Activated CD4-positive, alpha-beta T cell treated with anti-CD3 and anti-CD28 coated beads for 24 hours (primary cell): ENCODE results near the gene TOR1AIP1.
"Not testable (repeated sequence)": the region's sequence is repeated elsewhere in the genome, so short reads cannot be mapped to it uniquely, and the experiment has no call there.

ENCODE experiments used
- DNase-seq, 2 donors: peaks; one replicate each; pipeline ENCODE4 v3.0.0-alpha.2; 2020; ENCODE audit warnings: low read depth in 2 of 2

Gene TOR1AIP1, protein sequence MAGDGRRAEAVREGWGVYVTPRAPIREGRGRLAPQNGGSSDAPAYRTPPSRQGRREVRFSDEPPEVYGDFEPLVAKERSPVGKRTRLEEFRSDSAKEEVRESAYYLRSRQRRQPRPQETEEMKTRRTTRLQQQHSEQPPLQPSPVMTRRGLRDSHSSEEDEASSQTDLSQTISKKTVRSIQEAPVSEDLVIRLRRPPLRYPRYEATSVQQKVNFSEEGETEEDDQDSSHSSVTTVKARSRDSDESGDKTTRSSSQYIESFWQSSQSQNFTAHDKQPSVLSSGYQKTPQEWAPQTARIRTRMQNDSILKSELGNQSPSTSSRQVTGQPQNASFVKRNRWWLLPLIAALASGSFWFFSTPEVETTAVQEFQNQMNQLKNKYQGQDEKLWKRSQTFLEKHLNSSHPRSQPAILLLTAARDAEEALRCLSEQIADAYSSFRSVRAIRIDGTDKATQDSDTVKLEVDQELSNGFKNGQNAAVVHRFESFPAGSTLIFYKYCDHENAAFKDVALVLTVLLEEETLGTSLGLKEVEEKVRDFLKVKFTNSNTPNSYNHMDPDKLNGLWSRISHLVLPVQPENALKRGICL

GRCh38 chr1:179882253-179883039 lies at the start of gene TOR1AIP1:
Gene TOR1AIP1 (plus strand): TSS chr1:179882285. CDS start chr1:179882503, 218 bp downstream.
- peak; percentile 93 to 94 for DNase-seq

DNA sequence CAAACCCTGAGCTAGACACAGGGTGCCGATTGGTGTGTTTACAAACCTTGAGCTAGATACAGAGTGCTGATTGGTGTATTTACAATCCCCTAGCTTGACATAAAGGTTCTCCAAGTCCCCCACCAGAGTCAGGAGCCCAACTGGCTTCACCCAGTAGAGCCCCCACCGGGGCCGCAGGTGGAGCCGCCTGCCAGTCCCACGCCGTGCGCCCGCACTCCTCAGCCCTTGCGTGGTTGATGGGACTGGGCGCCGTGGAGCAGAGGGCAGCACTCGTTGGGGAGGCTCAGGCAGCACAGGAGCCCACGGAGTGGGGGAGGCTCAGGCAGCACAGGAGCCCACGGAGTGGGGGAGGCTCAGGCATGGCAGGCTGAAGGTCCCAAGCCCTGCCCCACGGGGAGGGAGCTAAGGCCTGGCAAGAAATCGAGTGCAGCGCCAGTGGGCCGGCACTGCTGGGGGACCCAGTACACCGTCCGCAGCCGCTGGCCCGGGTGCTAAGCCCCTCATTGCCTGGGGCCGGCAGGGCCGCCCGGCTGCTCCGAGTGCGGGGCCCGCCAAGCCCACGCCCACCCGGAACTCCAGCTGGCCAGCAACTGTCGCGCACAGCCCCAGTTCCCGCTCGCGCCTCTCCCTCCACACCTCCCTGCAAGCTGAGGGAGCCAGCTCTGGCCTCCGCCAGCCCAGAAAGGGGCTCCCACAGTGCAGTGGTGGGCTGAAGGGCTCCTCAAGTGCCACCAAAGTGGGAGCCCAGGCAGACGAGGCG lies 45.2 kb upstream of the TOR1AIP1 start:
- DNase-seq = not testable (repeated sequence)

GRCh38 chr1:179840107-179840506 lies 42.0 kb upstream of the TOR1AIP1 start:
- no peak for DNase-seq

DNA sequence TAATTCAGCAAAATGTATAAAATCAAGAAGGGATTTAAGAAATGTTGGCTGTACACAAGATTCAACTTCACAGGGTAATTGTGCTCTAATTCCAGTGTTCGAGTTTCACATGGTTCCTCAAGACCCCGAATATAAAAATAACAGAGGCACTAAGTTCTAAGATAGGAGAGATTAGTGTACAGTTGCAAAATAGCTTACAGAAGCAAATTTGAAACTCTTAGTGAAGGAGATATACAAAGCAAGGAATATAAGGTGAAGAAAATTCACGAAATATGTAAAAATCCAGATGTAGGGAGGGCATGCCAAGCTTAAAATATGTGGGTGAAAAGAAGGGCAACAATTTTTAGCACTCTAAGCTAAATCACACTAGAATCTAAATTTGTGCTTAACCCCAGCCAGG lies 33.9 kb upstream of the TOR1AIP1 start:
- DNase-seq = no peak

DNA sequence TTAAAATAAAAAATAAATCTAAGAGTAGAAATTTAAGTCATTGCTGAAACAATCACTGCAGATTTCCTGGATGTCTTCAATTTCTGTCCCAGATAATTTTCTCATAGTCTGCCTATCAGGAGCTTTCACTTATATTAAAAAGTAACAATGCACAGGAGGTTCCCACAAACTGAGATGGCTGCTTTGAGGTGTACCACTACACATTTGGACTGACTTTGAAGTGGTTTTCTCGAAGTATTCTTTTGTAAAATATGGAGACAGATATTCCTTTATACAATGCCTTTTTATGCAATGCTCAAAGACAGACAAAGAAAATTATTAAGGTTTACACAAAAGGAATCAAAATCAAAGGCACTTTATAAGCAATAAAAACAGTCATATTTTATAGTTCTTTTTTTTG lies 29.0 kb upstream of the TOR1AIP1 start:
- DNase-seq = no peak

DNA sequence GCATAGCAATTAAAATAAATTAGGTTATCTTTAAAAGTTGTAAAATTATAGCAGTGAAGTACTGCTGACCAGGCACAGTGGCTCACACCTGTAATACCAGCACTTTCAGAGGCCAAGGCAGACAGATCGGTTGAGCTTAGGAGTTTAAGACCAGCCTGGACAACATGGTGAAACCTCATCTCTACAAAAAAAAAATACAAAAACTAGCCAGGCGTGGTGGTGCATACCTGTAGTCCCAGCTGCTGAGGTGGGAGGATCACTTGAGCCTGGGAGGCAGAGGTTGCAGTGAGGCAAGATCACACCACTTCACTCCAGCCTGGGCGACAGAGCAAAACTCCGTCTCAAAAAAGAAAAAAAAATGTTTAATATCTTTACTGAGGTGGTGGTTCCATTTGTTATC lies 26.3 kb upstream of the TOR1AIP1 start:
- DNase-seq = not testable (repeated sequence)

- DNase-seq = no peak
Observed at GRCh38 chr1:179856296-179856695, 25.8 kb upstream of the TOR1AIP1 start.

DNA sequence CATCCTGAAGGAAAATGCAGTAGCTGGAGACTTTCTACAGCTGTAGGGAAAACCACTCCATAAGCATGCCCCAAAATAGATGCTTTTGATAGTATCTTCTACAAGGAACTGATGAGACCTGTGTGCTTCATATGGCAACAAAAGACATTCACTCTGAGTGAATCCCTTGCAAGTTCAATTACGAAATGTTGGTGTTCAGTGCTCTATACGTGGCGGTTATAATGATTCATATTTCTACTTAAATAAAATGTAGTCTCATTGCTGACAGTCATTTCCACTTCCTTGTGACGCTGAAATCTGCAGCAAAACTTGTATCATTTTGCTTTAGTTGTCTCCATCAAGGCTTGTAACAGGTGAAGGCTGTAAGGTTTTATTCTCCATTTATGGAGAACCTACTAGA lies 25.1 kb upstream of the TOR1AIP1 start:
- no peak for DNase-seq

GRCh38 chr1:179860652-179861051 lies 21.4 kb upstream of the TOR1AIP1 start:
- DNase-seq = no peak

GRCh38 chr1:179865377-179865776 lies 16.7 kb upstream of the TOR1AIP1 start:
- no peak for DNase-seq

- no peak for DNase-seq
Observed at GRCh38 chr1:179866616-179867015, 15.5 kb upstream of the TOR1AIP1 start.

DNA sequence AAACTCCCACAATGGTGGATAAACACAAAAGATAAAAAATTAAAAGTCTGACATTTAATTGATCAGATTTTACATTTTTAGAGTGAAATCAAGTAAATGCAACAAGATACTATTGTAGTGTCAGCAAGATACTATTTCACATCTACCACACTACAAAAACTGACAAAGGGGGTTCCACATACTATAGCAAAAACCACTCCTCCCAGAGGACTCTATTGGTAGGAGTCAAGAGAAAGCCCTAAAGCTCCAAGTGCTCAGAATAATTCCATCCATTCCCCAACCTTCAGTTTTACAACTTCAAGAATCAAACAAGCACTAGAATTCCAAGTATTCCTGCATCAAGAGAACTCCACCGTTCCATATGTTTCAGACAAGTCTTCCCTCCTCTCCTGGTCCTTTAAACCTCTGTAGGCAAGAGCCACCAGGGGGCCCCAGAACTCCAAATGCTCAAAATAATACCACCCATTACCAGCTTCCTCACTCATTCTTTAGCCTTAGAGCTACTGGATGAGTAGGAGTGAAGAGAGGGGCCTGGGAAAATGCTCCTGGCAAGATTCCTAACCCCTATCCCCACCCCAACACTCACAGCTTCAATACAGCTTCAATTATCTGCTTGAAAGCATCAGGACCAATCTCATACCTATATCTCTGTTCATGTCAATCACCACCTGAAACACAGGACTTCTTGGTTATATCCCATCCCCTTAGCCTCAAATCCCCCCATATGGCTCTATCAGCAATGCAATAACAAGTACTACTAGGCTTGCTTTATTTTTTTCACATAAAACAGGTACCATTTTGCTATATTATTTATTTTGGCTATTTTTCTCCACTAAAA lies 14.4 kb upstream of the TOR1AIP1 start:
- DNase-seq = peak; percentile 10 to 15

GRCh38 chr1:179870870-179871269 lies 11.2 kb upstream of the TOR1AIP1 start:
- no peak for DNase-seq

DNA sequence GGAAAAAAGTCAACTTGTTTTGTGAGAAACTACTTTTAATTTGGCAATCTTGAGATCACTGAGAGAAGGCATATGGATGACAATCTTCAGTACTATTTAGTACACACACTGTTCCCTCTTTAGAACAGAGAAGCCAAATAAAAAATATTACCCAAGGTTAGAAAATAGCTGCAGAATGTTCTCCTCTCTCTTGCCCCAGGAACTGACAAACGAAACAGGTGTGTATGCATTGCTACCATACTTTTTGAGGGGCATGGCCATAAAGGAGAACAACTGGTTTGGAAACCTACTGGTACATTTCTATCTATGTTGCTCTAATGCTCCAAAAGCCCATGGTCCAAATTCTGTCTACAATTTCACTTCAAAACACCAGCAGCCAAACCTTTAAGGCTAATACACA lies 10.1 kb upstream of the TOR1AIP1 start:
- no peak for DNase-seq

DNA sequence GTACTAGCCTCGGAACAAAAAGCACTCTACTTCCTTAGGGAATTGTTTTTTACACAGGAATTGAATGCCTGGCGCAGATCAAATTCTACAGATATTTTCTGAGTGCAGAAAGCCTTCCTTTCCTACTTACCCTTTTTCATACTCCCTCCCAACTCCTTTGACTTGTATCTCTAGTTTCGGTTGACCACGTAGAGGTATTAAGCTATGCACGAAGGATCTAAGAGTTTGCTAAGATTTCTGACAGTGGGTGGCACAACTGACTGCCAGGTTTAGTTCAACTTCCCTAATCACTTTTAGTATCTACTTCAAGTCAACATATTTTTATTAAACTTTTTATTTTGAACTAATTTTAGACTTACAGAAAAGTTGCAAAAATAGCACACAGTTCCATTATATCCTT lies 9.5 kb upstream of the TOR1AIP1 start:
- no peak for DNase-seq

DNA sequence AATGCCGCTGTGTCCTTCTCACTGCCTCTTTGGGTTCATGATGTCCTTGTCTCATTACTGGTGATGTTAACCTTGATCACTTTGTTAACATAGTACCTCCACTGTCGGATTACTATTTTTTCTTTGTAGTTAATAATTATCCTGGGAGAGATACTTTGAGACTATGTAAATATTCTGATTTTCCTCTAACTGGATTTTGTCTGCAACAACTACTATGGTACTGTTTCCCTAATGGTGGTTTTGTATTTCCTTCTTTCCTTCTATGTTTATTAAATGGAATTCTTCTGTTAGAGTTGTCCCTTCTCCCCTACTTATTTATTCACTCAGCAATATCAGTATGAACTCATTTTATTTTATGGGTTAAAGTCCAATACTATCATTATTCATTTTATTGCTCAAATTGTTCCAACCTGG lies 8.6 kb upstream of the TOR1AIP1 start:
- DNase-seq = no peak

DNA sequence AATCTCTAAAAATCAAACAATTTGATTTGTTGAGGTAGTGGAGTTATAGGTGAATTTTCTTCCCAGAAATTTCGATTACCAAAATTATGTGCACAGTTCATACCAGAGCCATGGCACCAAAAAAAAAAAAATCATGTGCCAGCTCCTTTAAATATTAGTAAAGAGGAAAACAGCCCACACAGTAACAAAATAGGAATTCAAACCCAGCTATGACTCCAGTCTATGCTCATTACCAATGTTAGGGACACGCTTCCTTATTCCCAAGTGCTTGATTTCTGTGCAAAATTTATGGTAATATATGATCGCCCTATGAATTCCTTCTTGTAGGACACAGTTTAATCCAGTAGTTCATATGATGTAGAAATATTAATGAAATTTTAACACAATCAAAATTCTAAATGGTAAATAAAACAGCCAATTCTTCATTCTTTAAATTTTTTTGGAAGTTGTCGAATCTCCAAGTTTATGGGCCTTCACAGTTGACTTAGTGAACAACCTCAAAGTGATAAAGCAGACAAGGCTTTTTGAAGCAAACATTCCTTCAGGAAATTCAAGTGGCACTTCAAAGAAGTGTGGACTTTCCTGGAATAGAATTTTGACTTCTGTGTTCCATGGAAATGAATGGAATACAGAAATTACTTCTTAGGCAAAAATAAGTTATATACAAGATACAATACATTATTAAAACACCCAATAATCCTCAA lies 6.3 kb upstream of the TOR1AIP1 start:
- no peak for DNase-seq

- no peak for DNase-seq
Observed at GRCh38 chr1:179876300-179876715, 5.8 kb upstream of the TOR1AIP1 start.

DNA sequence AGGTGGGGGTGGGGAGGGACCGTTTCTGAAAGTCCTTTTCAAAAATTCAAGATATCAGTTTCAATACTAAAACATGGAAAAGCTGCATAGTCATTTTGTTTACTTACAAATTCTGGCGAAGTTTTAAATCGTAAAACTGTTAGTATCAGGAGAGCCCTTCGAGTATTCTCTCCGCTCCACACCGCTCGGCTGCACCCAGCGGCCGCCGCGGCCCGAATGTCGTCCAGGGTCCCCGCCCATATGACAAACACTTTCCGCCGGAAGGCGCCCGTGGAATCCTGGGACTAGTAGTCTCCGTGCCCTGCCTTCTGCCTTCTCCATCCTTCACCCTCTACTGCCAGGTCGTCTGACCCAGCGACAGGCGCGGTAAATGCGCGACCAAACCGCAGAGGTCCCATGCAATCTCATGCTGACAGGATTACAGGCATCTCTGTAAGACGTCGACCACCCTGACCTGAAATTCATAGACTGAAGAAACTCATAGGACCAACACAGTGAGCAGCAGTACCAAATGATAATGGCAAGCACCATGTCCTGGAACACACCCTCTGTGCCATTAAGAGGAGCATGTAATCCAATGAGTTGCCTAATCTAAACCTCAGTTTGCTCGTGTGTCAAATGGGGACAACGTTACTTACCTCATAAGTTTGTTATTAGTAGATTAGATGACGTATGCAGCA lies 4.4 kb upstream of the TOR1AIP1 start, which contains the start of gene TOR1AIP2:
TSS of gene TOR1AIP2 (minus strand) at position 218 of the 680 bp plus-strand sequence. CDS start 25,138 bp downstream, outside the sequence.
- DNase-seq = peak; percentile 73 to 78

- no peak for DNase-seq
Observed at GRCh38 chr1:179879797-179880196, 2.3 kb upstream of the TOR1AIP1 start.
